ENCODE data around the gene NCAN.

Gene NCAN

DNA sequence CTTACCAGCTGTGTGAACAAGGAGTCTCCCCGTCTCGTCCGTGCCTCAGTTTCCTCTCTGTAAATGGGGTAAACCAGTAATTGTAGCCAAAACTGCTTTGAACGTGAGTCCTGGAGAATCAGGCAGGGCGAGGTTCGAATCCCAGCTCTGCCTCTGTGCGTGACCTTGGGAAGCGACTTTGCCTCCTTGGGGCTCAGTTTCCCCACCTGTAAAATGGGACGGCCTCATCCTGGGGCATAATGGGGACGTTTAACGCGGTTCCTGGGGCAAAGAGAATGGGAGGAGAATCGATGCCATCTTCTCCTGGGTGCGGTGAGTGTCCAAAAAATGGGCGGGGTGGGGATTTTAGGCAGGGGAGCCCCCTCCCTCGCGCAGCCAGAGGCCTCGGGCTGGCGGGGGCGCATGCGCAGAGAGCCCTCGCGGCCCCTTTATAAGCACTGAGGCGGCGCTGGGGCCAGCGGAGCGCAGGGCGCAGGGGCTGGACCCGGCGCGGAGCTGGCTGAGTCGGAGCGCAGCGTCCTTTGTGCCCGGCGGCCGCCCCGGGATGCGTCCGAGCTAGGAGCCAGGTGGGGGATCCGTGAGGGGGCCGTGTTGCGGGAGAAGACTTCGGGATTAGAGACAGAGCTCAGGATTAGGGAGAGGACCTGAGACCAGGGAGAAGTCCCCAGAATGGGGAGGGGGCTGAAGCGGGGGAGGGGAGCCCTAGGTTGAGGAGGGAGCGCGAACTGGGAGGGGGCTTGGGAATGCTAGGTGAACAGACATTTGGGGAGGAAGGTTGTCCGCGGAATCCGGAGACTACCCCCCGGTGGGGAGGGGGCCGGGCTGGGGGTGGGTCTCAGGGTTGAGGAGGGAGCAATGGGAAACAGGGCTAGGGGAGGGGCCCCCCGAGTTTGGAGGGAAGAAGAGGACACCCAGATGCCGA is at the start of gene NCAN:
Gene NCAN (plus strand): TSS at position 460 of the 922 bp plus-strand sequence. CDS start 4,996 bp downstream, outside the sequence.
- no peak for DNase-seq (ENCODE audit: low read depth)
- H3K4me3 ChIP-seq (ENCODE audit: low read length), result no peak within 1 kb of the TSS
- TF ChIP-seq, protein P1, sequence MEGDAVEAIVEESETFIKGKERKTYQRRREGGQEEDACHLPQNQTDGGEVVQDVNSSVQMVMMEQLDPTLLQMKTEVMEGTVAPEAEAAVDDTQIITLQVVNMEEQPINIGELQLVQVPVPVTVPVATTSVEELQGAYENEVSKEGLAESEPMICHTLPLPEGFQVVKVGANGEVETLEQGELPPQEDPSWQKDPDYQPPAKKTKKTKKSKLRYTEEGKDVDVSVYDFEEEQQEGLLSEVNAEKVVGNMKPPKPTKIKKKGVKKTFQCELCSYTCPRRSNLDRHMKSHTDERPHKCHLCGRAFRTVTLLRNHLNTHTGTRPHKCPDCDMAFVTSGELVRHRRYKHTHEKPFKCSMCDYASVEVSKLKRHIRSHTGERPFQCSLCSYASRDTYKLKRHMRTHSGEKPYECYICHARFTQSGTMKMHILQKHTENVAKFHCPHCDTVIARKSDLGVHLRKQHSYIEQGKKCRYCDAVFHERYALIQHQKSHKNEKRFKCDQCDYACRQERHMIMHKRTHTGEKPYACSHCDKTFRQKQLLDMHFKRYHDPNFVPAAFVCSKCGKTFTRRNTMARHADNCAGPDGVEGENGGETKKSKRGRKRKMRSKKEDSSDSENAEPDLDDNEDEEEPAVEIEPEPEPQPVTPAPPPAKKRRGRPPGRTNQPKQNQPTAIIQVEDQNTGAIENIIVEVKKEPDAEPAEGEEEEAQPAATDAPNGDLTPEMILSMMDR (conservative IDR thresholded peaks at IDR 0.05; ENCODE audit: low read length), result no peak

DNA sequence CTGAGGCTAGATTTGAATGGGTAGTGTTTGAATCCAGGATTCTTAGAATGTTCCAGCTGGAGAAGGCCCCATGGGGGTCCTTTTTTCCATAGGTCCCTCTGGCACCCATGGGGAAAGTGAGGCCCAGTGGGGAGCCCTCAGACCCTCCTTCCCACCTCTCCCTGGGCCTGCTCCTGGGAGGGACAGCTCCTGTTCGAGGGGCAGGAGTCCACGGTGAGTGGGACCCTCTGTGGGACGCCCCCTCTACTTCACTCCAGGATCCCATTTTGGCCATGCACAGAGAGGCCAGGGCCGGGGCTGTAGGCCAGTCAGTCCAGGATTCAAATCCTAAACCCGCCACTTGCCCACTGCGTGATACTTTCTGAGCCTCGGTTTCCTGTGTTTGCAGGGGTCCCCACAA is 49.3 kb upstream of the NCAN start:
- no peak overlapping the region for H3K4me3 ChIP-seq (ENCODE audit: low read length)
- TF ChIP-seq, protein P1 (conservative IDR thresholded peaks at IDR 0.05; ENCODE audit: low read length), result no peak

DNA sequence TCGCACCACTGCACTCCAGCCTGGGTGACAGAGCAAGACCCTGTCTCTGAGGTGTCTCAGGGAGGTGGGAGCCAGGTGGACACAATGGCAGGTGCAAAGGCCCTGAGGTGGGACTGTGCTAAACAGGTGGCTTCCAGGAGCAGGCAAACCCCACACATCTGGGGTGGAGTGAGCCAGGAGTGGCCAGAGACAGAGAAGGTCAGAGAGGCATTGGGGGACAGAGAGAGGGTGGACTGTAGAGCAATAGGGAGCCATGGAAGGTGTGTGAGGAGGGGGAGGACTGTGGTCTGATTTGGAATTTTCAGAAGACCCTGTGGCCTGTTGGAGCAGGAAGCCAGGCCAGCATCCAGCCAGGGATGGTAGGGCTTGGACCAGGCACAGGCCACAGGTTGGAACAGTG is 46.4 kb upstream of the NCAN start:
- TF ChIP-seq, protein P1 (conservative IDR thresholded peaks at IDR 0.05; ENCODE audit: low read length), result no peak
- no peak for DNase-seq (ENCODE audit: low read depth)
- no peak overlapping the region for H3K4me3 ChIP-seq (ENCODE audit: low read length)

More for the DNA sequence above, 49.3 kb upstream of the NCAN start:
- no peak for DNase-seq (ENCODE audit: low read depth)

DNA sequence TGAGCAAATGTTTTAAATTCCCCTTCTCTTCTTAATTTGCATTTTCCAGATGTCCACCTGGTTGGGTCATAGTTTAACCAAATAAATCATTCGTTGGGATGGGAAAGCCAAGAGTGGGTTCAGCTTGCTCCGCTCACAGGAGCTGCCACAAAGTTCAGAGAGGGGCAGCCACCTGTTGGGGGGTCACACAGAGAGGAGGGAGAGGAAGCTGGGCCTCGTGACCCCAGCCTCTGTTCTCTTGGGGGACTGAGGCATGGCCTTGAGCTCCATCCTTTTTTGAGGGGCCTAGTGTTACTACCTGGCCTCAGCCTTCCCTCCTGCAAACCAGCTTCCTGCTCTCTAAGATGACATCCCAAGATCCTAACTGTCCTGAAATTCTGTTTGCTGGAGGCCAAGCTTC is 44.1 kb upstream of the NCAN start:
- no peak overlapping the region for H3K4me3 ChIP-seq (ENCODE audit: low read length)
- DNase-seq (ENCODE audit: low read depth), result no peak
- TF ChIP-seq, protein P1 (conservative IDR thresholded peaks at IDR 0.05; ENCODE audit: low read length), result no peak

DNA sequence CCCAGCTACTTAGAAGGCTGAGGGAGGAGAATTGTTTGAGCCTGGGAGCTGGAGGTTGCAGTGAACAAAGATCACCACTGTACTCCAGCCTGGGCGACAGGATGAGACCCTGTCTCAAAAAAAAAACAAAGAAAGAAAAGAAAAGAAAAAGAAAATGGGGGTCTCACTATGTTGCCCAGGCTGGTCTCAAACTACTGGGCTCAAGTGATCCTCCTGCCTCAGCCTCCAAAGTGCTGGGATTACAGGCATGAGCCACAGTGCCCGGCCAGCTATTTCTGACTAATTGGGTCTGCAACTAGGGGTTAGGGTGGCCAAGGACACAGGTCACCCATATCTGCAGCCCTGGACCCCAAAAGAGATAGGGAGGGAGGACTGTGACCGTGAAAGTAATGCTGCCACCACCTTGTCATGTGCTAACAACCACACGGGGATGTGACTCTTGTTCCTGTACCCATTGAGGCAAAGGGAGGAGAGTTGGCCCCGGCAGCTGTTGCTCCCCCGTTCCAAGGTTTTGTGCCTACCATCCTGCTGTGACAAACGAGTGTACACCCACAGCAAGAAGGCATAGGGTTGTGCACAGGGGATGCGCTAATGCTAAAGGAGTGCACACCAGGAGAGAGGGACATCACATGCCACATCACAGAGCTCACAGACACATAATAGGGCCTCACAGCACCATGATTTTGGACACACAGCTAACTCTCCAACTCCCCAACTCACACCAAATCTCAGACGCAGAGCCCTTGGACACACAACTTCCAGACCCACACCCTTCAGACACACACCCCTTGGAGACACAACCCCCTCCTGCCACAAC is 42.3 kb upstream of the NCAN start:
- TF ChIP-seq, protein P1 (conservative IDR thresholded peaks at IDR 0.05; ENCODE audit: low read length), result no peak
- no peak for DNase-seq (ENCODE audit: low read depth)
- H3K4me3 ChIP-seq (ENCODE audit: low read length), result no peak overlapping the region

DNA sequence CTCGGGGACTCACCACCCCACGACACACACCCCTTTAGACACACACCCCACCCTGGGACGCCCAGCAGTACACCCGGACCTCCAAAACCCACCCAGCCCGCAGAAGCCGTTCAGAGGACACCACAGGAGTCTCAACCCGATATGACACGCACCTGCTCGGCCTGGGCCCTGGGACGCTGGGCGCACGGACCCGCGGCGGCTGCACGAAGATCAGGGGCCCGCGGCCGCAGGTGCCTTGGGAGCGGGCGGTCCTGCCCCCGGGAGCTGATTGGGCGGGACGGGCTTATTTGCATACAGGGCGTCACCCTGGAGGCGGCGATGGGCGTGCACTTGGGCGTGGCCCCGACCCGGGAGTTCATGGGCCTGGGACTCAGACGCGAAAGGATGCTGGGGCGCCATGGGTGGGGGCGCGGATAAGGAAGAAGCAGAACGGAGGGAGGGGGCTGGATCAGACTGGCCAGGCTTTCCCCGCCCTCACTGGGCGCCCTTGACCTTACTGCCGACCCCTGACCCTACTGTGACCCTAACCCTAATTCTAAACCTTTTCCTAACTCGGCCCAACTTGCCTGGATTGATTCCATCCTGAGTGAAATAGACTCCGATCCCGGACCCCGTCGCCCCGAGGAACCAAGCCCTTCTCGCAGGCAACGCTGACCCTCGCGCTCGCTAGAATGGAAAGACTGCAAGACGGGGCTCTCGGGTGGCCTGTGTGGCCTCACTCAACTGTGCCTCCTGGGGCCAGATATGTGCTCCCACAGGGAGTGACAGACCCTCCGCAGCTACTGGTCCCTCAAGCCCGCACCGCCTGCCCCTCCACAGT is 41.5 kb upstream of the NCAN start, which contains the start of gene MEF2B:
Gene MEF2B (minus strand): TSS at position 211 of the 820 bp plus-strand sequence. CDS start 19,528 bp downstream, outside the sequence.
- TF ChIP-seq, protein P1 (conservative IDR thresholded peaks at IDR 0.05; ENCODE audit: low read length), result no peak
- H3K4me3 ChIP-seq (ENCODE audit: low read length), result no peak within 1 kb of the TSS; the same call in 1 of the 2 replicates
- DNase-seq (ENCODE audit: low read depth), result peak; percentile 41
